DND-41 (cell line): Measurements from ENCODE around the gene UCHL5.

Experiments used
- CTCF ChIP-seq: IDR thresholded peaks from 2 replicates; pipeline ENCODE4 v1.5.1; 2012; ENCODE audit warnings: borderline replicate concordance, low read length, moderate library complexity, mild to moderate bottlenecking; ENCODE audit not compliant: poor library complexity, severe bottlenecking; ENCODE audit errors: extremely low read depth
- EZH2 ChIP-seq: IDR thresholded peaks from 3 replicates; pipeline ENCODE4 v1.6.1; 2012; ENCODE audit warnings: borderline replicate concordance, low read depth, mild to moderate bottlenecking, moderate library complexity, low read length, inconsistent platforms; ENCODE audit not compliant: severe bottlenecking

DNA sequence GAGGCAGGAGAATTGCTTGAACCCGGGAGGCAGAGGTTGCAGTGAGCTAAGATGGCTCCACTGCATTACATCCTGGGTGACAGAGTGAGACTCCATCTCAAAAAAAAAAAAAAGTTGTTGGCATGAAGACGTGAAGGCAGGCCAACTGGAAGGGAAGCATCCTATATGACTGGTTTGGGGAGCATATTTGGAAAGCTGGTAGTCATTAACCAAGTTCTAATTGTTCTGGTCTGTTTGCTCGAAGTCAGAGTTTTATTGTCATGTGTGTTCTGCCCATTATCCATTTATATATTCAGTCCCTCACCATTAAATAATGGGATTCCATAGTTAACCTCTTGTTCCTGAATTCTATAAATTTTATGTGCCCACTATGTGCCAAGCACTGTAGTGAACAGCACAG lies 49.3 kb upstream of the UCHL5 start:
- no peak for TF ChIP-seq CTCF
- TF ChIP-seq EZH2 = no peak
